ENCODE data around the gene SSBP4.
"Not testable (repeated sequence)": the region's sequence is repeated elsewhere in the genome, so short reads cannot be mapped to it uniquely, and the experiment has no call there.

SSBP4 gene

GRCh38 chr19:18393836-18394235, 25.4 kb upstream of the SSBP4 start:
- DNase-seq (ENCODE audit: low spot score) = no peak

GRCh38 chr19:18396471-18397241, 22.5 kb upstream of the SSBP4 start:
- no peak for DNase-seq (ENCODE audit: low spot score)

- no peak for DNase-seq (ENCODE audit: low spot score)
These were observed 21.7 kb upstream of the SSBP4 start, which contains the start of gene LRRC25 for GRCh38 chr19:18397242-18398202. Gene LRRC25 (minus strand): TSS chr19:18397622. CDS start chr19:18396963, 659 bp downstream.

- no peak for DNase-seq (ENCODE audit: low spot score)
These were observed 20.2 kb upstream of the SSBP4 start for GRCh38 chr19:18399008-18399407.

- DNase-seq (ENCODE audit: low spot score) = peak; percentile 68
These were observed 17.6 kb upstream of the SSBP4 start for GRCh38 chr19:18401580-18402112.

GRCh38 chr19:18402455-18403248, 16.5 kb upstream of the SSBP4 start:
- DNase-seq (ENCODE audit: low spot score) = not testable (repeated sequence)

GRCh38 chr19:18405754-18406153, 13.4 kb upstream of the SSBP4 start:
- not testable (repeated sequence) for DNase-seq (ENCODE audit: low spot score)

GRCh38 chr19:18406749-18407148, 12.4 kb upstream of the SSBP4 start:
- no peak for DNase-seq (ENCODE audit: low spot score)

GRCh38 chr19:18408053-18408476, 11.1 kb upstream of the SSBP4 start:
- DNase-seq (ENCODE audit: low spot score) = peak; percentile 38

GRCh38 chr19:18412610-18413239, 6.5 kb upstream of the SSBP4 start:
- no peak for DNase-seq (ENCODE audit: low spot score)

GRCh38 chr19:18414504-18415177, 4.6 kb upstream of the SSBP4 start:
- DNase-seq (ENCODE audit: low spot score) = peak; percentile 60

- no peak for DNase-seq (ENCODE audit: low spot score)
These were observed 3.9 kb upstream of the SSBP4 start for GRCh38 chr19:18415178-18415867.

GRCh38 chr19:18416778-18417249, 2.4 kb upstream of the SSBP4 start:
- peak; percentile 84 for DNase-seq (ENCODE audit: low spot score)

GRCh38 chr19:18417250-18418028, 1.8 kb upstream of the SSBP4 start:
- DNase-seq (ENCODE audit: low spot score) = peak; percentile 83

GRCh38 chr19:18418029-18418482, 1.1 kb upstream of the SSBP4 start:
- DNase-seq (ENCODE audit: low spot score) = no peak

GRCh38 chr19:18418483-18419194, 559 bp upstream of the SSBP4 start:
- peak; percentile 57 for DNase-seq (ENCODE audit: low spot score)

- no peak for DNase-seq (ENCODE audit: low spot score)
These were observed 682 bp downstream of the SSBP4 start for GRCh38 chr19:18419699-18420460.
